CD14-positive monocyte (primary cell): ENCODE measurements around the gene MTARC2. TPM values are rescaled to one million over a fixed set of nuclear protein-coding genes. Genes with fewer than 3 reads are reported as not detected.

Experiments
- DNase-seq, 3 donors: peaks; one replicate each; pipeline ENCODE4 v3.0.0-alpha.2; 2011 to 2022
- H2AFZ ChIP-seq: 2 replicates; pipeline ENCODE4 v1.6.0; 2012; ENCODE audit warnings: mild to moderate bottlenecking, low read depth, low read length, inconsistent platforms; ENCODE audit not compliant: insufficient read depth, poor library complexity, severe bottlenecking
- H3K27ac ChIP-seq, 2 donors: 1 replicate in 1 of 2; 2 replicates in 1 of 2; pipeline ENCODE4 v1.5.1; 2012 to 2013; ENCODE audit warnings: low read length in 2 of 2, control low read depth in 1 of 2, inconsistent platforms in 1 of 2, low read depth in 1 of 2, mild to moderate bottlenecking in 1 of 2
- H3K27me3 ChIP-seq, 2 donors: one replicate each; pipeline versions ENCODE4 v1.6.0 to v1.6.1; 2011 to 2013; ENCODE audit warnings: low read length in 2 of 2; ENCODE audit not compliant: control insufficient read depth in 2 of 2, insufficient read depth in 2 of 2
- H3K36me3 ChIP-seq, 2 donors: replicated peaks in 1 of 2; 1 replicate in 1 of 2; 2 replicates in 1 of 2; pipeline versions ENCODE4 v1.5.1 to v1.6.1; 2012 to 2013; ENCODE audit warnings: low read length in 2 of 2, control low read depth in 1 of 2, inconsistent platforms in 1 of 2, mild to moderate bottlenecking in 1 of 2; ENCODE audit not compliant: insufficient read depth in 2 of 2, control insufficient read depth in 1 of 2
- H3K4me1 ChIP-seq, 2 donors: 1 replicate in 1 of 2; 2 replicates in 1 of 2; pipeline versions ENCODE4 v1.5.1 to v1.6.1; 2012 to 2013; ENCODE audit warnings: low read length in 2 of 2, control low read depth in 1 of 2, inconsistent platforms in 1 of 2, mild to moderate bottlenecking in 1 of 2, moderate library complexity in 1 of 2; ENCODE audit not compliant: insufficient read depth in 2 of 2, control insufficient read depth in 1 of 2
- H3K4me2 ChIP-seq: replicated peaks from 2 replicates; pipeline ENCODE3; 2012; ENCODE audit warnings: low read length, moderate library complexity, mild to moderate bottlenecking; ENCODE audit not compliant: poor library complexity, severe bottlenecking; ENCODE audit errors: extremely low read depth
- H3K4me3 ChIP-seq, 3 experiments: fragments of 200-600 bp in 1 of 3; sonication (generic) in 1 of 3; replicated peaks in 1 of 3; 1 replicate in 2 of 3; 2 replicates in 1 of 3; pipeline ENCODE4 v1.5.1; 2011 to 2013; ENCODE audit warnings: low read length in 3 of 3, mild to moderate bottlenecking in 3 of 3, control low read depth in 2 of 3, low read depth in 2 of 3, inconsistent platforms in 1 of 3, moderate library complexity in 1 of 3
- H3K79me2 ChIP-seq: 2 replicates; pipeline ENCODE4 v1.6.0; 2012; ENCODE audit warnings: mild to moderate bottlenecking, control low read depth, inconsistent platforms, low read length, moderate library complexity; ENCODE audit not compliant: insufficient read depth
- H3K9ac ChIP-seq: 2 replicates; pipeline ENCODE4 v1.6.0; 2017; ENCODE audit warnings: low read length, mild to moderate bottlenecking; ENCODE audit not compliant: insufficient read depth, poor library complexity, severe bottlenecking
- H3K9me3 ChIP-seq, 2 donors: replicated peaks in 1 of 2; 1 replicate in 1 of 2; 2 replicates in 1 of 2; pipeline versions ENCODE4 v1.5.1 to v1.6.1; 2012 to 2013; ENCODE audit warnings: low read length in 2 of 2, control low read depth in 1 of 2; ENCODE audit not compliant: control insufficient read depth in 1 of 2, insufficient read depth in 1 of 2
- H4K20me1 ChIP-seq: 2 replicates; pipeline ENCODE4 v1.6.0; 2012; ENCODE audit warnings: mild to moderate bottlenecking, low read length, control low read depth, moderate library complexity; ENCODE audit not compliant: insufficient read depth
- H3K27ac Mint-ChIP-seq, 7 donors: one replicate each; pipeline ENCODE4 v1.8.0; 2020; ENCODE audit warnings: mild to moderate bottlenecking in 7 of 7, mixed read lengths in 7 of 7, moderate library complexity in 6 of 7, inconsistent platforms in 2 of 7
- H3K27me3 Mint-ChIP-seq, 3 donors: one replicate each; pipeline ENCODE4 v1.8.0; 2021 to 2022; ENCODE audit warnings: low read depth in 3 of 3, mild to moderate bottlenecking in 3 of 3, mixed read lengths in 3 of 3, moderate library complexity in 3 of 3, inconsistent platforms in 1 of 3
- H3K36me3 Mint-ChIP-seq, 2 donors: one replicate each; pipeline ENCODE4 v1.8.0; 2020; ENCODE audit warnings: mixed read lengths in 2 of 2, inconsistent platforms in 1 of 2, mild to moderate bottlenecking in 1 of 2
- H3K4me1 Mint-ChIP-seq: one replicate; pipeline ENCODE4 v1.8.0; 2020; ENCODE audit warnings: mild to moderate bottlenecking, mixed read lengths
- H3K4me3 Mint-ChIP-seq, 2 donors: one replicate each; pipeline ENCODE4 v1.8.0; 2020; ENCODE audit warnings: mild to moderate bottlenecking in 2 of 2, mixed read lengths in 2 of 2, moderate library complexity in 1 of 2
- H3K9me3 Mint-ChIP-seq, 7 donors: one replicate each; pipeline ENCODE4 v1.8.0; 2020 to 2022; ENCODE audit warnings: mixed read lengths in 7 of 7, mild to moderate bottlenecking in 6 of 7, moderate library complexity in 6 of 7, inconsistent platforms in 2 of 7
- CTCF ChIP-seq: fragments of 200-600 bp; IDR thresholded peaks from one replicate; pipeline ENCODE4 v1.8.0; 2022; ENCODE audit warnings: antibody characterized with exemption, mild to moderate bottlenecking
- WGBS: methylation state at CpG from one replicate; pipeline ENCODE4 v1.1.5; 2013; ENCODE audit warnings: missing lambda C conversion rate; ENCODE audit not compliant: insufficient coverage; 5-methylcytosine and 5-hydroxymethylcytosine counted together
- intact Hi-C, 2 donors: fragments of 100-400 bp; cut with micrococcal nuclease; formaldehyde crosslinking; loops; one replicate each; pipeline versions ENCODE4 v1.15.0 to v1.15.1; 2023
- polyA plus RNA-seq, 3 donors: library from polyadenylated mRNA; depleted of rRNA in 1 of 3; unstranded in 2 of 3; stranded (reverse) in 1 of 3; fragments of 300-500 nt in 2 of 3; fragments of >200 nt in 1 of 3; fragmentation: Illumina TruSeq in 2 of 3; gene quantifications; 1 replicate in 2 of 3; 2 replicates in 1 of 3; pipeline ENCODE4 v1.2.3, GENCODE V29; 2012 to 2021

Gene MTARC2
- polyA plus RNA-seq, 3 donors: 0.29 to 0.81 (median 0.56) TPM

- Histone ChIP-seq H3K4me2 (no peak overlapping the region), H3K9me3 (no peaks in the 10 kb centered on the region), H3K9ac (no peak overlapping the region), H2AFZ (no peak overlapping the region), H3K4me1 (peaks cover 12 to 17% of the 10 kb centered on the region in 2 donors), H4K20me1 (no peaks in the 10 kb centered on the region), H3K4me3 (no peak overlapping the region), H3K27me3 (peaks cover 6 to 24% of the 10 kb centered on the region in 2 donors), H3K36me3 (no peaks in the 10 kb centered on the region), H3K79me2 (no peaks in the 10 kb centered on the region), H3K27ac (no peak overlapping the region)
- Mint-ChIP-seq H3K9me3 (peaks cover 0 to 3% (median 0%) of the 10 kb centered on the region in 7 donors), H3K4me1 (peaks cover 35% of the 10 kb centered on the region), H3K27ac (no peak overlapping the region), H3K27me3 (peaks cover 26 to 50% (median 28%) of the 10 kb centered on the region in 3 donors), H3K36me3 (peaks cover 0 to 13% of the 10 kb centered on the region in 2 donors), H3K4me3 (no peak overlapping the region)
- intact Hi-C loops: no loop called here
- no peak for TF ChIP-seq CTCF
- no peak for DNase-seq
- 17% methylated on average over 2 of the region's 6 CpGs for WGBS
Measured at GRCh38 chr1:220750131-220750515, 2.0 kb downstream of the MTARC2 start.

GRCh38 chr1:220751111-220751510, 3.0 kb downstream of the MTARC2 start:
- no peak overlapping the region for H3K4me3 Mint-ChIP-seq
- H3K27me3 Mint-ChIP-seq: peaks cover 24 to 44% (median 25%) of the 10 kb centered on the region in 3 donors

More at GRCh38 chr1:220751111-220751510, 3.0 kb downstream of the MTARC2 start:
- Histone ChIP-seq H3K36me3 (no peaks in the 10 kb centered on the region), H3K27me3 (peaks cover 6 to 22% of the 10 kb centered on the region in 2 donors), H3K4me3 (no peak overlapping the region), H2AFZ (no peak overlapping the region), H3K4me1 (peaks cover 14 to 17% of the 10 kb centered on the region in 2 donors), H3K27ac (no peak overlapping the region), H3K4me2 (no peak overlapping the region), H3K9me3 (no peaks in the 10 kb centered on the region), H4K20me1 (no peaks in the 10 kb centered on the region), H3K79me2 (no peaks in the 10 kb centered on the region), H3K9ac (no peak overlapping the region)
- WGBS: no CpG with 5 or more reads among the region's 2 CpGs
- DNase-seq: no peak
- Mint-ChIP-seq H3K36me3 (peaks cover 0 to 20% of the 10 kb centered on the region in 2 donors), H3K9me3 (peaks cover 0 to 3% (median 0%) of the 10 kb centered on the region in 7 donors), H3K27ac (no peak overlapping the region), H3K4me1 (peaks cover 43% of the 10 kb centered on the region)
- no peak for TF ChIP-seq CTCF
- intact Hi-C loops: no loop called here
